Astrocyte of the spinal cord (primary cell): Measurements from ENCODE around the gene YTHDC2.

ENCODE experiments used
- DNase-seq: peaks from one replicate; pipeline ENCODE4 v3.0.0; 2011; ENCODE audit warnings: low read depth, low spot score
- H3K4me3 ChIP-seq: 2 replicates; pipeline ENCODE4 v1.5.1; 2011; ENCODE audit warnings: low read depth, mild to moderate bottlenecking, low read length, moderate library complexity
- CTCF ChIP-seq: IDR thresholded peaks from 2 replicates; pipeline ENCODE4 v1.5.1; 2012; ENCODE audit warnings: low read depth, mild to moderate bottlenecking, low read length, inconsistent platforms
- in situ Hi-C: cut with HindIII; loops from 2 replicates; pipeline ENCODE4 v1.10.0; 2017; ENCODE audit warnings: low sequenced_read_pairs

The YTHDC2 gene

GRCh38 chr5:113518884-113519283, 5.4 kb downstream of the YTHDC2 start:
- no peak for DNase-seq
- no peak overlapping the region for H3K4me3 ChIP-seq
- in situ Hi-C loops, result no loop called here
- no peak for TF ChIP-seq CTCF

GRCh38 chr5:113519412-113519811, 5.9 kb downstream of the YTHDC2 start:
- no peak overlapping the region for H3K4me3 ChIP-seq
- no peak for TF ChIP-seq CTCF
- no peak for DNase-seq
- in situ Hi-C loops, result no loop called here

GRCh38 chr5:113520429-113520828, 6.9 kb downstream of the YTHDC2 start:
- TF ChIP-seq CTCF, result no peak
- H3K4me3 ChIP-seq, result no peak overlapping the region
- in situ Hi-C loops, result no loop called here
- DNase-seq, result peak; percentile 39

GRCh38 chr5:113520899-113521298, 7.4 kb downstream of the YTHDC2 start:
- TF ChIP-seq CTCF, result no peak
- in situ Hi-C loops, result no loop called here
- H3K4me3 ChIP-seq, result no peak overlapping the region

GRCh38 chr5:113523168-113523567, 9.7 kb downstream of the YTHDC2 start:
- in situ Hi-C loops, result no loop called here
- H3K4me3 ChIP-seq, result no peak overlapping the region
- no peak for TF ChIP-seq CTCF
- DNase-seq, result no peak

More at GRCh38 chr5:113520899-113521298, 7.4 kb downstream of the YTHDC2 start:
- no peak for DNase-seq

GRCh38 chr5:113524927-113525326, 11.4 kb downstream of the YTHDC2 start:
- H3K4me3 ChIP-seq, result no peak overlapping the region
- DNase-seq, result no peak
- no peak for TF ChIP-seq CTCF
- in situ Hi-C loops, result no loop called here

- in situ Hi-C loops, result no loop called here
- H3K4me3 ChIP-seq, result no peak overlapping the region
- DNase-seq, result no peak
- TF ChIP-seq CTCF, result no peak
Observed at GRCh38 chr5:113526421-113526820, 12.9 kb downstream of the YTHDC2 start.
